Astrocyte of the cerebellum (primary cell): ENCODE data around the gene DBX1.

ENCODE experiments used
- DNase-seq: peaks from one replicate; pipeline ENCODE4 v3.0.0-alpha.2; 2011; ENCODE audit warnings: low read depth
- H3K4me3 ChIP-seq: 2 replicates; pipeline ENCODE4 v1.5.1; 2011; ENCODE audit warnings: mild to moderate bottlenecking, low read depth, low read length, moderate library complexity
- CTCF ChIP-seq: IDR thresholded peaks from 2 replicates; pipeline ENCODE4 v1.5.1; 2012; ENCODE audit warnings: low read length, low read depth, moderate library complexity, mild to moderate bottlenecking; ENCODE audit errors: missing control alignments
- in situ Hi-C: cut with HindIII; loops from 2 replicates; pipeline ENCODE4 v1.10.0; 2017; ENCODE audit warnings: low sequenced_read_pairs

The DBX1 gene, protein sequence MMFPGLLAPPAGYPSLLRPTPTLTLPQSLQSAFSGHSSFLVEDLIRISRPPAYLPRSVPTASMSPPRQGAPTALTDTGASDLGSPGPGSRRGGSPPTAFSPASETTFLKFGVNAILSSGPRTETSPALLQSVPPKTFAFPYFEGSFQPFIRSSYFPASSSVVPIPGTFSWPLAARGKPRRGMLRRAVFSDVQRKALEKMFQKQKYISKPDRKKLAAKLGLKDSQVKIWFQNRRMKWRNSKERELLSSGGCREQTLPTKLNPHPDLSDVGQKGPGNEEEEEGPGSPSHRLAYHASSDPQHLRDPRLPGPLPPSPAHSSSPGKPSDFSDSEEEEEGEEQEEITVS

DNA sequence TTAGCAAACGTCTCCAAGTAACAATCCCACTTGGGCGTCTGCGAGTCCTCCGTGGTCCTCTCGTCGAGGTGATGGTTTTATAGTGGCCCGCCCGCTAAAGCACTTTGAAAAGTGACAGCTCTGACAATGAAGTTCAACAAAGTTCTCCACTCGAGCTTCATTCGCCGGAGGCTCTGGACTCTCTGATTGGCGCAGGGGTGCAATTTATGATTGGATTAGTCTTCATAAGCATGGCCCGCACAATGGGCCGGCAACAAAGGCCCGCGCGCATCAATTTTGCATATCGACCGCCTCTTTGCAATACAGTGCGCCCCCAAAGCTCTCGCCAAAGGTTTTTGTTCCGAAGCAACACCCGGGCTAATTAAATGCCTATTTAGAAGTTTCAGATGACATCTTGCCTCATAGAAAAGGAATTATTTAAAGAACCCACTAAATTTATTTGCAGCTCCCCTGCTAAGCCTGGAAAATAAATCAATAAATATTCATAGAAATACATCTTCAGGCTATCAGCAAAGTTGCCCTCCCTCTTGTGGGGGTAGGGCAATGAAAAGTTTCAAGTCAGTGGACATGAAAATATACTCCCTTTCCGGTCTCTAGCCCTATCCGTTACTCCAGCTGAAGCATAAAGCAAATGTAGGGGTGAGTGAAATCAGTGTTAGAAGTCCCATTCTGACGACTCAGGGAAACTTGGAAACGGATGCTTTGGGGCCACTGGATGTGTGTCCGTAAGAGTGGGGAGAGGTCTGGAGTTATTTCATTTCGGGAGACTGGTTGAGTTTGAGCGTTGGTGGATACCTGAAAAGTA, at the start of gene DBX1:
Gene DBX1 (minus strand): TSS at position 51 of the 805 bp plus-strand sequence. CDS start 151 bp downstream, outside the sequence.
- in situ Hi-C loops = no loop called here
- no peak for DNase-seq

GRCh38 chr11:20208622-20209111, 48.4 kb upstream of the DBX1 start:
- in situ Hi-C loops = no loop called here
- no peak overlapping the region for H3K4me3 ChIP-seq
- TF ChIP-seq CTCF = no peak
- DNase-seq = no peak

More for the DNA sequence above, at the start of gene DBX1:
- TF ChIP-seq CTCF = no peak
- H3K4me3 ChIP-seq = no peak within 1 kb of the TSS

- no peak for DNase-seq
- TF ChIP-seq CTCF = no peak
- in situ Hi-C loops = no loop called here
- no peak overlapping the region for H3K4me3 ChIP-seq
Measured at GRCh38 chr11:20207781-20208621, 47.7 kb upstream of the DBX1 start.

DNA sequence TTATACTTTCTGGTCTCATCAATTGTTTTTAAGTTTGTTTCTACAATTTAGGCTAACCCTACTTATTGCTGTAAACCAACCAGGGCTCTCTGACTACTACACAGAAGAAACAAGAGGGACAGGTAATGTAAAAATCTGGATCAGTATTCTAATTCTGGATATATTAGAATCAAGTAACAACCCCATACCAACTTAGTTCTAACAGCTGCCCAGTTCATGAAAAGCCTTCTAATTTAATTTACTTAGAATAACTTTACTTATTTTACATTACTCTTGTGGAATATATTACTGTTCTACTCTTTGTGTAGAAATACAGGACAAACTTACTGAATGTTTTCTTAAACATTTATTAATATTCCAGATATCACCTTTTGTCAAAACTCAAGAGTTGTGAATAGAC, 45.5 kb upstream of the DBX1 start:
- H3K4me3 ChIP-seq = no peak overlapping the region
- in situ Hi-C loops = no loop called here
- DNase-seq = no peak
- no peak for TF ChIP-seq CTCF

DNA sequence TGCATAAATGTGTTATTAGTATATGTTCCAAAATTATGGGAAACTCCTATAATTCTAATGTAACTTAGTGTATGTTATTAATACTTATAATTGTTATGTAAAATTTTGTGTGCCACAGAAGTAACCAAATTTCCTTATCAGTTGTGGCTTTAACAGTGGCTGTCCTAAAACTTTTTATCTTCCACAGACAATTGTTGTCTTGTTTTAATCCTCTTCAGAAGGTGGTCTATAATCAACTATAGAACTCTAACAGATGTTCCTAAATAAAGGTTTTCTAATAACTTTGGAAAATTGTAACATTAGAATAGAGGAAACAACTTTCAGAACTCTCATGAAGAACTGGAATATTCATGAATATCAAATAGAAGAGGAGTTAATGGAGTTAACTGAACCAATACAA, 44.4 kb upstream of the DBX1 start:
- in situ Hi-C loops = no loop called here

More for the DNA sequence above, 44.4 kb upstream of the DBX1 start:
- no peak for DNase-seq
- no peak for TF ChIP-seq CTCF
- no peak overlapping the region for H3K4me3 ChIP-seq
